Activated CD4-positive, alpha-beta T cell treated with anti-CD3 and anti-CD28 coated beads, Interleukin-2, Interleukin-6, amounts not matched to agents 100 ng/mL and 50 ng/mL, durations not matched to agents 16 hours and 8 hours (primary cell): ENCODE data around the gene SLC17A4.

Source experiments
- DNase-seq: peaks from one replicate; pipeline ENCODE4 v3.0.0-alpha.2; 2020

The SLC17A4 gene

GRCh38 chr6:25750906-25751305, 3.6 kb upstream of the SLC17A4 start:
- no peak for DNase-seq

- DNase-seq = no peak
Measured at GRCh38 chr6:25753079-25753478, 1.5 kb upstream of the SLC17A4 start.

GRCh38 chr6:25755483-25755882, 941 bp downstream of the SLC17A4 start:
- no peak for DNase-seq

GRCh38 chr6:25756382-25757363, 2.1 kb downstream of the SLC17A4 start:
- no peak for DNase-seq

- no peak for DNase-seq
Measured at GRCh38 chr6:25757936-25758642, 3.5 kb downstream of the SLC17A4 start.

- no peak for DNase-seq
Measured at GRCh38 chr6:25764611-25765010, 10.1 kb downstream of the SLC17A4 start.

GRCh38 chr6:25768566-25768965, 14.0 kb downstream of the SLC17A4 start:
- DNase-seq = no peak

- DNase-seq = no peak
Measured at GRCh38 chr6:25769983-25770382, 15.4 kb downstream of the SLC17A4 start.

GRCh38 chr6:25774120-25774715, 19.7 kb downstream of the SLC17A4 start:
- DNase-seq = no peak

- no peak for DNase-seq
Measured at GRCh38 chr6:25777031-25777430, 22.5 kb downstream of the SLC17A4 start.

GRCh38 chr6:25777856-25778649, 23.5 kb downstream of the SLC17A4 start:
- DNase-seq = peak; percentile 39

- DNase-seq = no peak
Measured at GRCh38 chr6:25781134-25781533, 26.6 kb downstream of the SLC17A4 start.

- peak; percentile 42 for DNase-seq
Measured at GRCh38 chr6:25787428-25787827, 32.9 kb downstream of the SLC17A4 start.

GRCh38 chr6:25788305-25788922, 33.9 kb downstream of the SLC17A4 start:
- DNase-seq = peak; percentile 41

- DNase-seq = no peak
Measured at GRCh38 chr6:25789475-25789874, 34.9 kb downstream of the SLC17A4 start.

GRCh38 chr6:25792016-25792415, 37.5 kb downstream of the SLC17A4 start:
- DNase-seq = no peak

- no peak for DNase-seq
Measured at GRCh38 chr6:25793970-25794369, 39.4 kb downstream of the SLC17A4 start.

GRCh38 chr6:25794784-25795183, 40.2 kb downstream of the SLC17A4 start:
- no peak for DNase-seq

- no peak for DNase-seq
Measured at GRCh38 chr6:25801436-25801835, 46.9 kb downstream of the SLC17A4 start.

GRCh38 chr6:25804804-25805203, 50.3 kb downstream of the SLC17A4 start:
- no peak for DNase-seq

- no peak for DNase-seq
Measured at GRCh38 chr6:25815194-25815593, 60.7 kb downstream of the SLC17A4 start.

- DNase-seq = no peak
Measured at GRCh38 chr6:25816252-25816651, 61.7 kb downstream of the SLC17A4 start.
